ENCODE results near the gene AGFG2.
A peak's percentile ranks its signal among the peaks of the same experiment; 100 is the strongest.

Gene AGFG2

GRCh38 chr7:100599911-100600729 is 61.1 kb downstream of the AGFG2 start:
- Histone ChIP-seq H3K27ac (ENCODE audit: insufficient read depth, low read length, poor library complexity, severe bottlenecking) (no peak overlapping the region), H3K4me3 (ENCODE audit: insufficient read depth, low read depth, low read length, poor library complexity, severe bottlenecking) (no peak overlapping the region), H3K4me1 (ENCODE audit: control insufficient read depth, insufficient read depth, low read length, poor library complexity, severe bottlenecking) (peaks cover 6% of the 10 kb centered on the region), H3K9me3 (ENCODE audit: control insufficient read depth, low read length) (no peaks in the 10 kb centered on the region), H3K36me3 (ENCODE audit: control insufficient read depth, insufficient read depth, low read length) (no peaks in the 10 kb centered on the region), H3K27me3 (replicated peaks; ENCODE audit: control insufficient read depth, insufficient read depth, low read length, poor library complexity, severe bottlenecking) (no peaks in the 10 kb centered on the region)
- no peak for DNase-seq

- DNase-seq = no peak
- peaks cover 7% of the 10 kb centered on the region for H3K4me1 ChIP-seq (ENCODE audit: control insufficient read depth, insufficient read depth, low read length, poor library complexity, severe bottlenecking)
- no peaks in the 10 kb centered on the region for H3K36me3 ChIP-seq (ENCODE audit: control insufficient read depth, insufficient read depth, low read length)
- no peak overlapping the region for H3K27ac ChIP-seq (ENCODE audit: insufficient read depth, low read length, poor library complexity, severe bottlenecking)
- H3K4me3 ChIP-seq (ENCODE audit: insufficient read depth, low read depth, low read length, poor library complexity, severe bottlenecking) = no peak overlapping the region
- no peaks in the 10 kb centered on the region for H3K27me3 ChIP-seq (replicated peaks; ENCODE audit: control insufficient read depth, insufficient read depth, low read length, poor library complexity, severe bottlenecking)
- no peaks in the 10 kb centered on the region for H3K9me3 ChIP-seq (ENCODE audit: control insufficient read depth, low read length)
Measured at GRCh38 chr7:100600730-100601038, 61.7 kb downstream of the AGFG2 start.

GRCh38 chr7:100602889-100603725 is 64.1 kb downstream of the AGFG2 start:
- Histone ChIP-seq H3K36me3 (ENCODE audit: control insufficient read depth, insufficient read depth, low read length) (no peaks in the 10 kb centered on the region), H3K4me3 (ENCODE audit: insufficient read depth, low read depth, low read length, poor library complexity, severe bottlenecking) (no peak overlapping the region), H3K9me3 (ENCODE audit: control insufficient read depth, low read length) (no peaks in the 10 kb centered on the region), H3K27ac (ENCODE audit: insufficient read depth, low read length, poor library complexity, severe bottlenecking) (no peak overlapping the region), H3K27me3 (replicated peaks; ENCODE audit: control insufficient read depth, insufficient read depth, low read length, poor library complexity, severe bottlenecking) (no peaks in the 10 kb centered on the region), H3K4me1 (ENCODE audit: control insufficient read depth, insufficient read depth, low read length, poor library complexity, severe bottlenecking) (peaks cover 10% of the 10 kb centered on the region)
- DNase-seq = no peak

- Histone ChIP-seq H3K4me3 (ENCODE audit: insufficient read depth, low read depth, low read length, poor library complexity, severe bottlenecking) (peak overlapping the region; percentile 56), H3K27ac (ENCODE audit: insufficient read depth, low read length, poor library complexity, severe bottlenecking) (peak overlapping the region; percentile 75), H3K9me3 (ENCODE audit: control insufficient read depth, low read length) (no peaks in the 10 kb centered on the region), H3K4me1 (ENCODE audit: control insufficient read depth, insufficient read depth, low read length, poor library complexity, severe bottlenecking) (peaks cover 10% of the 10 kb centered on the region), H3K36me3 (ENCODE audit: control insufficient read depth, insufficient read depth, low read length) (no peaks in the 10 kb centered on the region), H3K27me3 (replicated peaks; ENCODE audit: control insufficient read depth, insufficient read depth, low read length, poor library complexity, severe bottlenecking) (no peaks in the 10 kb centered on the region)
- DNase-seq = no peak
Measured at GRCh38 chr7:100603726-100604027, 64.7 kb downstream of the AGFG2 start.

- peak; percentile 72 to 86 (median 76) for DNase-seq
- Histone ChIP-seq H3K9me3 (ENCODE audit: control insufficient read depth, low read length) (no peaks in the 10 kb centered on the region), H3K36me3 (ENCODE audit: control insufficient read depth, insufficient read depth, low read length) (no peaks in the 10 kb centered on the region), H3K4me3 (ENCODE audit: insufficient read depth, low read depth, low read length, poor library complexity, severe bottlenecking) (peak overlapping the region; percentile 56), H3K27me3 (replicated peaks; ENCODE audit: control insufficient read depth, insufficient read depth, low read length, poor library complexity, severe bottlenecking) (no peaks in the 10 kb centered on the region), H3K4me1 (ENCODE audit: control insufficient read depth, insufficient read depth, low read length, poor library complexity, severe bottlenecking) (peaks cover 10% of the 10 kb centered on the region), H3K27ac (ENCODE audit: insufficient read depth, low read length, poor library complexity, severe bottlenecking) (peak overlapping the region; percentile 75)
Measured at GRCh38 chr7:100604028-100604975, 65.3 kb downstream of the AGFG2 start.

- no peaks in the 10 kb centered on the region for H3K9me3 ChIP-seq (ENCODE audit: control insufficient read depth, low read length)
- DNase-seq = no peak
- H3K27me3 ChIP-seq (replicated peaks; ENCODE audit: control insufficient read depth, insufficient read depth, low read length, poor library complexity, severe bottlenecking) = no peaks in the 10 kb centered on the region
- H3K4me3 ChIP-seq (ENCODE audit: insufficient read depth, low read depth, low read length, poor library complexity, severe bottlenecking) = peak overlapping the region; percentile 56
- peak overlapping the region; percentile 41 for H3K27ac ChIP-seq (ENCODE audit: insufficient read depth, low read length, poor library complexity, severe bottlenecking)
- H3K36me3 ChIP-seq (ENCODE audit: control insufficient read depth, insufficient read depth, low read length) = no peaks in the 10 kb centered on the region
- peaks cover 10% of the 10 kb centered on the region for H3K4me1 ChIP-seq (ENCODE audit: control insufficient read depth, insufficient read depth, low read length, poor library complexity, severe bottlenecking)
Measured at GRCh38 chr7:100604976-100605911, 66.2 kb downstream of the AGFG2 start.

- H3K27ac ChIP-seq (ENCODE audit: insufficient read depth, low read length, poor library complexity, severe bottlenecking) = no peak overlapping the region
- H3K4me3 ChIP-seq (ENCODE audit: insufficient read depth, low read depth, low read length, poor library complexity, severe bottlenecking) = no peak overlapping the region
- H3K27me3 ChIP-seq (replicated peaks; ENCODE audit: control insufficient read depth, insufficient read depth, low read length, poor library complexity, severe bottlenecking) = no peaks in the 10 kb centered on the region
- no peaks in the 10 kb centered on the region for H3K9me3 ChIP-seq (ENCODE audit: control insufficient read depth, low read length)
- DNase-seq = no peak
- H3K36me3 ChIP-seq (ENCODE audit: control insufficient read depth, insufficient read depth, low read length) = no peaks in the 10 kb centered on the region
- peaks cover 10% of the 10 kb centered on the region for H3K4me1 ChIP-seq (ENCODE audit: control insufficient read depth, insufficient read depth, low read length, poor library complexity, severe bottlenecking)
Measured at GRCh38 chr7:100606313-100606712, 67.3 kb downstream of the AGFG2 start.

- Histone ChIP-seq H3K4me1 (ENCODE audit: control insufficient read depth, insufficient read depth, low read length, poor library complexity, severe bottlenecking) (peaks cover 13% of the 10 kb centered on the region), H3K9me3 (ENCODE audit: control insufficient read depth, low read length) (no peaks in the 10 kb centered on the region), H3K36me3 (ENCODE audit: control insufficient read depth, insufficient read depth, low read length) (no peaks in the 10 kb centered on the region), H3K27me3 (replicated peaks; ENCODE audit: control insufficient read depth, insufficient read depth, low read length, poor library complexity, severe bottlenecking) (no peaks in the 10 kb centered on the region), H3K27ac (ENCODE audit: insufficient read depth, low read length, poor library complexity, severe bottlenecking) (no peak overlapping the region), H3K4me3 (ENCODE audit: insufficient read depth, low read depth, low read length, poor library complexity, severe bottlenecking) (no peak overlapping the region)
- no peak for DNase-seq
Measured at GRCh38 chr7:100607111-100607510, 68.1 kb downstream of the AGFG2 start.

- Histone ChIP-seq H3K36me3 (ENCODE audit: control insufficient read depth, insufficient read depth, low read length) (no peaks in the 10 kb centered on the region), H3K27me3 (replicated peaks; ENCODE audit: control insufficient read depth, insufficient read depth, low read length, poor library complexity, severe bottlenecking) (no peaks in the 10 kb centered on the region), H3K4me3 (ENCODE audit: insufficient read depth, low read depth, low read length, poor library complexity, severe bottlenecking) (no peak overlapping the region), H3K4me1 (ENCODE audit: control insufficient read depth, insufficient read depth, low read length, poor library complexity, severe bottlenecking) (peaks cover 24% of the 10 kb centered on the region), H3K27ac (ENCODE audit: insufficient read depth, low read length, poor library complexity, severe bottlenecking) (no peak overlapping the region), H3K9me3 (ENCODE audit: control insufficient read depth, low read length) (no peaks in the 10 kb centered on the region)
- DNase-seq = no peak
Measured at GRCh38 chr7:100609958-100610357, 71.0 kb downstream of the AGFG2 start.
